Measurements from ENCODE around the gene A1CF.
"Not testable (repeated sequence)": the region's sequence is repeated elsewhere in the genome, so short reads cannot be mapped to it uniquely, and the experiment has no call there.

A1CF gene

DNA sequence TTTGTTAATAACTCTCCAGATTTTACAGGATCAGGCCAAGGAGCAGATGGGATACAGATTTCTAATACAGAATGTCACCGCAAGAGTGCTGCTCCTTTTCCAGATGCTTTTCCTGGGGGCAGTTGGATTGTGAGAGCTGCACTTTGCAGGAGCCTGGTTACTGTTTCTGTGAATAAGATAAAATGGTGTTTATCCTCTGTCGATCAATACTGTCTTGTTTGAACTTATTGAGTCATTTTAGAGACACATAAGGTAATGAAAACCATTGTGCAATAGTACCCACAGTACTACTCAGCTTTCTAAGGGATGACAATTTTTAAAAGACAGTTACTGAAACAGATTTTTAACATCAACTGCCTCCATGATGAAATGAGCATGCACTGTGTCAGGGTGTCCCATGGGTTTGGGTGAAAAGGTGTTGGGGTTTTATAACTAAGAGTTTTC, 2.9 kb downstream of the A1CF start:
- H3K27me3 ChIP-seq (ENCODE audit: control insufficient read depth, low read length), result peaks cover 4% of the 10 kb centered on the region; the same call in 1 of the 2 replicates
- H3K4me2 ChIP-seq (ENCODE audit: low read length), result no peak overlapping the region
- no peaks in the 10 kb centered on the region for H3K36me3 ChIP-seq (ENCODE audit: control insufficient read depth, low read length)
- no peaks in the 10 kb centered on the region for H3K79me2 ChIP-seq (ENCODE audit: control insufficient read depth, low read length)
- H3K27ac ChIP-seq (ENCODE audit: low read depth, low read length), result no peak overlapping the region
- no peaks in the 10 kb centered on the region for H3K9me2 ChIP-seq (replicated peaks; ENCODE audit: control insufficient read depth, low read length)
- no peak for TF ChIP-seq EZH2phosphoT487 (IDR thresholded peaks at IDR 0.05; ENCODE audit: borderline replicate concordance, low read length)
- TF ChIP-seq, protein P1, sequence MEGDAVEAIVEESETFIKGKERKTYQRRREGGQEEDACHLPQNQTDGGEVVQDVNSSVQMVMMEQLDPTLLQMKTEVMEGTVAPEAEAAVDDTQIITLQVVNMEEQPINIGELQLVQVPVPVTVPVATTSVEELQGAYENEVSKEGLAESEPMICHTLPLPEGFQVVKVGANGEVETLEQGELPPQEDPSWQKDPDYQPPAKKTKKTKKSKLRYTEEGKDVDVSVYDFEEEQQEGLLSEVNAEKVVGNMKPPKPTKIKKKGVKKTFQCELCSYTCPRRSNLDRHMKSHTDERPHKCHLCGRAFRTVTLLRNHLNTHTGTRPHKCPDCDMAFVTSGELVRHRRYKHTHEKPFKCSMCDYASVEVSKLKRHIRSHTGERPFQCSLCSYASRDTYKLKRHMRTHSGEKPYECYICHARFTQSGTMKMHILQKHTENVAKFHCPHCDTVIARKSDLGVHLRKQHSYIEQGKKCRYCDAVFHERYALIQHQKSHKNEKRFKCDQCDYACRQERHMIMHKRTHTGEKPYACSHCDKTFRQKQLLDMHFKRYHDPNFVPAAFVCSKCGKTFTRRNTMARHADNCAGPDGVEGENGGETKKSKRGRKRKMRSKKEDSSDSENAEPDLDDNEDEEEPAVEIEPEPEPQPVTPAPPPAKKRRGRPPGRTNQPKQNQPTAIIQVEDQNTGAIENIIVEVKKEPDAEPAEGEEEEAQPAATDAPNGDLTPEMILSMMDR (IDR thresholded peaks at IDR 0.05; ENCODE audit: low read depth, low read length, poor library complexity, severe bottlenecking), result no peak
- H3F3A ChIP-seq (ENCODE audit: control insufficient read depth, insufficient read depth), result no peaks in the 10 kb centered on the region
- no peaks in the 10 kb centered on the region for H4K20me1 ChIP-seq (ENCODE audit: control insufficient read depth, insufficient read depth, low read depth, low read length)
- no peaks in the 10 kb centered on the region for H3K4me1 ChIP-seq (ENCODE audit: control insufficient read depth, low read length)
- H3K9me3 ChIP-seq (ENCODE audit: control insufficient read depth, insufficient read depth, low read length), result no peaks in the 10 kb centered on the region
- H3K4me3 ChIP-seq (ENCODE audit: low read length), result no peak overlapping the region

- not testable (repeated sequence) for H3K79me2 ChIP-seq (ENCODE audit: control insufficient read depth, low read length)
Measured at GRCh38 chr10:50881046-50881445, 4.4 kb downstream of the A1CF start.

GRCh38 chr10:50876429-50876828, 9.0 kb downstream of the A1CF start:
- H3F3A ChIP-seq (ENCODE audit: control insufficient read depth, insufficient read depth), result no peaks in the 10 kb centered on the region
- no peak overlapping the region for H3K4me3 ChIP-seq (ENCODE audit: low read length)
- no peaks in the 10 kb centered on the region for H4K20me1 ChIP-seq (ENCODE audit: control insufficient read depth, insufficient read depth, low read depth, low read length)
- H3K4me2 ChIP-seq (ENCODE audit: low read length), result no peak overlapping the region
- no peak overlapping the region for H3K27ac ChIP-seq (ENCODE audit: low read depth, low read length)
- H3K27me3 ChIP-seq (ENCODE audit: control insufficient read depth, low read length), result peaks cover 3% of the 10 kb centered on the region; the same call in 1 of the 2 replicates
- H3K4me1 ChIP-seq (ENCODE audit: control insufficient read depth, low read length), result no peaks in the 10 kb centered on the region
- H3K79me2 ChIP-seq (ENCODE audit: control insufficient read depth, low read length), result no peaks in the 10 kb centered on the region
- no peaks in the 10 kb centered on the region for H3K9me2 ChIP-seq (replicated peaks; ENCODE audit: control insufficient read depth, low read length)
- H3K36me3 ChIP-seq (ENCODE audit: control insufficient read depth, low read length), result no peaks in the 10 kb centered on the region
- H3K9me3 ChIP-seq (ENCODE audit: control insufficient read depth, insufficient read depth, low read length), result no peaks in the 10 kb centered on the region
- TF ChIP-seq EZH2phosphoT487 (IDR thresholded peaks at IDR 0.05; ENCODE audit: borderline replicate concordance, low read length), result no peak
- TF ChIP-seq, protein P1 (IDR thresholded peaks at IDR 0.05; ENCODE audit: low read depth, low read length, poor library complexity, severe bottlenecking), result no peak

More at GRCh38 chr10:50881046-50881445, 4.4 kb downstream of the A1CF start:
- H3K36me3 ChIP-seq (ENCODE audit: control insufficient read depth, low read length); H3K4me3 ChIP-seq (ENCODE audit: low read length); H3K9me2 ChIP-seq (replicated peaks; ENCODE audit: control insufficient read depth, low read length); H3K27me3 ChIP-seq (ENCODE audit: control insufficient read depth, low read length); H3K4me2 ChIP-seq (ENCODE audit: low read length); H3K4me1 ChIP-seq (ENCODE audit: control insufficient read depth, low read length); H3K9me3 ChIP-seq (ENCODE audit: control insufficient read depth, insufficient read depth, low read length); H4K20me1 ChIP-seq (ENCODE audit: control insufficient read depth, insufficient read depth, low read depth, low read length); H3F3A ChIP-seq (ENCODE audit: control insufficient read depth, insufficient read depth); H3K27ac ChIP-seq (ENCODE audit: low read depth, low read length): not testable (repeated sequence)

GRCh38 chr10:50874723-50875122, 10.7 kb downstream of the A1CF start:
- no peak overlapping the region for H3K4me2 ChIP-seq (ENCODE audit: low read length)
- H3K79me2 ChIP-seq (ENCODE audit: control insufficient read depth, low read length), result no peaks in the 10 kb centered on the region
- H3K36me3 ChIP-seq (ENCODE audit: control insufficient read depth, low read length), result no peaks in the 10 kb centered on the region

More at GRCh38 chr10:50874723-50875122, 10.7 kb downstream of the A1CF start:
- H4K20me1 ChIP-seq (ENCODE audit: control insufficient read depth, insufficient read depth, low read depth, low read length), result no peaks in the 10 kb centered on the region
- no peaks in the 10 kb centered on the region for H3F3A ChIP-seq (ENCODE audit: control insufficient read depth, insufficient read depth)
- no peak overlapping the region for H3K27ac ChIP-seq (ENCODE audit: low read depth, low read length)
- H3K9me2 ChIP-seq (replicated peaks; ENCODE audit: control insufficient read depth, low read length), result no peaks in the 10 kb centered on the region
- TF ChIP-seq, protein P1 (IDR thresholded peaks at IDR 0.05; ENCODE audit: low read depth, low read length, poor library complexity, severe bottlenecking), result no peak
- no peak for TF ChIP-seq EZH2phosphoT487 (IDR thresholded peaks at IDR 0.05; ENCODE audit: borderline replicate concordance, low read length)
- H3K27me3 ChIP-seq (ENCODE audit: control insufficient read depth, low read length), result 0 out of 2 replicates have a peak, but pooled peaks cover 3% of the 10 kb centered on the region
- H3K4me1 ChIP-seq (ENCODE audit: control insufficient read depth, low read length), result no peaks in the 10 kb centered on the region
- H3K9me3 ChIP-seq (ENCODE audit: control insufficient read depth, insufficient read depth, low read length), result no peaks in the 10 kb centered on the region
- no peak overlapping the region for H3K4me3 ChIP-seq (ENCODE audit: low read length)

Data from DOHH2 (cell line).